ENCODE data around the gene DOCK10.

DNA sequence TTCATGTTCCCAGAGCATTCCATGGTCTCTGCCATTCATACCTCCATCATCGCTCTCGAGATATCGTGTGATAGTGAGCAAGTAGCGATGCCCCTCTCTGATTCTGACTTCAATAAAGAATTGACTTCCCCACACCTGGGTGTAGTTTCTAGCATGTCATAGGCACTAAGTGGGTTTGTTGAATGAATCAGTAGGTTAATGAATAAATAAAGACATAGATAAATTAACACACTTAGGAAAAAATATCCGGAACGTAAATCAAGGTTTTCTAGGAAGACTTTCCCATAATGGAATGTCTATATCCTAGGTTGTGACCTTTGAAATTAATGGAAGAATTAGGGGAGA lies 159.1 kb downstream of the DOCK10 start:
- TF ChIP-seq, protein P1, sequence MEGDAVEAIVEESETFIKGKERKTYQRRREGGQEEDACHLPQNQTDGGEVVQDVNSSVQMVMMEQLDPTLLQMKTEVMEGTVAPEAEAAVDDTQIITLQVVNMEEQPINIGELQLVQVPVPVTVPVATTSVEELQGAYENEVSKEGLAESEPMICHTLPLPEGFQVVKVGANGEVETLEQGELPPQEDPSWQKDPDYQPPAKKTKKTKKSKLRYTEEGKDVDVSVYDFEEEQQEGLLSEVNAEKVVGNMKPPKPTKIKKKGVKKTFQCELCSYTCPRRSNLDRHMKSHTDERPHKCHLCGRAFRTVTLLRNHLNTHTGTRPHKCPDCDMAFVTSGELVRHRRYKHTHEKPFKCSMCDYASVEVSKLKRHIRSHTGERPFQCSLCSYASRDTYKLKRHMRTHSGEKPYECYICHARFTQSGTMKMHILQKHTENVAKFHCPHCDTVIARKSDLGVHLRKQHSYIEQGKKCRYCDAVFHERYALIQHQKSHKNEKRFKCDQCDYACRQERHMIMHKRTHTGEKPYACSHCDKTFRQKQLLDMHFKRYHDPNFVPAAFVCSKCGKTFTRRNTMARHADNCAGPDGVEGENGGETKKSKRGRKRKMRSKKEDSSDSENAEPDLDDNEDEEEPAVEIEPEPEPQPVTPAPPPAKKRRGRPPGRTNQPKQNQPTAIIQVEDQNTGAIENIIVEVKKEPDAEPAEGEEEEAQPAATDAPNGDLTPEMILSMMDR (conservative IDR thresholded peaks at IDR 0.05; ENCODE audit: low read length) = no peak
- no peak for TF ChIP-seq EZH2phosphoT487 (IDR thresholded peaks at IDR 0.05; ENCODE audit: borderline replicate concordance, low read depth, low read length)
